ENCODE data around the gene DHX57.
"Not testable (repeated sequence)": the region's sequence is repeated elsewhere in the genome, so short reads cannot be mapped to it uniquely, and the experiment has no call there.

Gene DHX57

GRCh38 chr2:38795016-38795415, 80.7 kb downstream of the DHX57 start:
- DNase-seq, result peak; percentile 43

DNA sequence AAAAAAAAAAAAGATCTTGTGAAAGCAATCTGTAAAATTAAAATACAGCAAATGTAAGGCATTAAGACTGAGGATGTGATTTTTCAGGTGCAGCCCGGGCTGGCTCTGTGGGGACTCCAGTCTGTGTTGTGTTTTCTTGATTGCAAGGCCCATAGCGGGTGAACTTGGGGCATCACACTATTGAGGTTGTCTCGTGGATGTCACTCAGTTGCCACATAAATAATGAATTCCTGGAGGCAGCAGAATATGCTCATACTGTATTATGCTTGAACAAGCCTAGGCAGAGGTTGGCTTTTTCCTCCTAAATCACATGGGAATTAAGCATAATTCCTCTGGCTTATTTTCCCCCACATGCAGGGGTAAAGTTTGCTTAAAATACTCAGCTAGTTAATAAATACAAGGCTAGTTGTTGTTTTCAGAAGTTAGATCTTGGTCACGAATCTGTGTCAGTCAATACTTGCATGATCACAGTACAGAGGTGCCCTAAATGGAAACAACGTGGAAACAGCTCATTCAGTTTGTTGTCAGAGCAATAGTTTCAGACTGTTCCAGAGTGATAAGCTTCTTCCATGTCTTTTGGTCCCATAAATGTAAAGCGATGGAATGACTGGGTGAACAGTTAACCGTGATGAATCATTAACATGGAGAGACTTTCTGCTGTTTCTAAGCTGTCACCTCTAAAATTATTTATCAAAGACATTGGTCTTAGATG, 81.3 kb downstream of the DHX57 start:
- DNase-seq, result no peak

- DNase-seq, result no peak
Measured at GRCh38 chr2:38793511-38793910, 82.2 kb downstream of the DHX57 start.

DNA sequence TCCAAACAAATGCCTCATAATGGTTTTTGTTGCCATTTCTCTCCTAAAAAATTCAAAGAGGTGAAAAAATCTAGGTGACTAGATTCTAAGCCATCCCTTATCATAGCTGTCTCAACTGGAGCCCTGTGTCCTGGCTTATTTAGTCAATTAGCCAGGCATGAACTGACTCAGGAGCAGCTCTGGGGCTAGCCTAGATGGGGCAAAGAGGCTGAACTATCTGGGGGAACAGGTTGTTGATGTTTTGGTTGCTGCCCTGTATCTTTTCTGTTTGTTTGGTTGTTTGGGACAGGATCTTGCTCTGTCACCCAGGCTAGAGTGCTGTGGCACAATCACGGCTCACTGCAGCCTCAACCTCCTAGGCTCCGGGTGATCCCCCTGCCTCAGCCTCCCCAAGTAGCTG, 83.0 kb downstream of the DHX57 start:
- DNase-seq, result no peak

- not testable (repeated sequence) for DNase-seq
Measured at GRCh38 chr2:38792321-38792720, 83.4 kb downstream of the DHX57 start.

DNA sequence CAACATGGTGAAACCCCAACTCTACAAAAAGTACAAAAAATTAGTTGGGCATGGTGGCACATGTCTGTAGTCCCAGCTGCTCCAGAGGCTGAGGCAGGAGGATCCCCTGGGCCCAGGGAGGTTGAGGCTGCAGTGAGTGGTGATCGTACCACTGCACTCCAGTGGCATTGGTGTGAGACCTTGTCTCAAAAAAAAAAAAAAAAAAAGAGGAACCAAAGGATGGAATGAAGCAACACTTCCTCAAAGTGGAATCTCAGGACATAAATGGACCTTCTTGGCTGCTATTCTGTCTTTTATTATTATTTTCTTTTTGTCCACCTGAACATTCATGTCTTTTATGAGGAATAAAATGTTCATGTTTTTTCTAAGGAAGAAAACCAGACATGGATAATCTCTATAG, 84.0 kb downstream of the DHX57 start:
- DNase-seq, result peak; percentile 59

GRCh38 chr2:38789691-38790090, 86.0 kb downstream of the DHX57 start:
- DNase-seq, result no peak

GRCh38 chr2:38788306-38788705, 87.4 kb downstream of the DHX57 start:
- no peak for DNase-seq

DNA sequence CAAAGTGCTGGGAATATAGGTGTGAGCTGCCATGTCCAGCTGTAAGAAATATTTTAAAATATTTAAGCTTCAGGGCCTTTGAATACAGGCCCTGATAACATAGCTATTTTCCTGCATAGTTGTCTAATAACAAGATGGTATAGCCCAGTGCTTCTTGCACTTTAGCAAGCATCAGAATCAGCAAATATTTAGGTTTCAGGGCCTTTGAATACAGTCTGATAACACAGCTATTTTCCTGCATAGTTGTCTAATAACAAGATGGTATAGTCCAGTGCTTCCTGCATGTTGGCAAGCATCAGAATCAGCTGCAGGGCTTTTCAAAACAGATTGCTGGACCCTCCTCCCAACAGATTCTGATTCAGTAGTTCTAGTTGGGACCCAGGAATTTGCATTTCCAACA, 92.1 kb downstream of the DHX57 start:
- no peak for DNase-seq

DNA sequence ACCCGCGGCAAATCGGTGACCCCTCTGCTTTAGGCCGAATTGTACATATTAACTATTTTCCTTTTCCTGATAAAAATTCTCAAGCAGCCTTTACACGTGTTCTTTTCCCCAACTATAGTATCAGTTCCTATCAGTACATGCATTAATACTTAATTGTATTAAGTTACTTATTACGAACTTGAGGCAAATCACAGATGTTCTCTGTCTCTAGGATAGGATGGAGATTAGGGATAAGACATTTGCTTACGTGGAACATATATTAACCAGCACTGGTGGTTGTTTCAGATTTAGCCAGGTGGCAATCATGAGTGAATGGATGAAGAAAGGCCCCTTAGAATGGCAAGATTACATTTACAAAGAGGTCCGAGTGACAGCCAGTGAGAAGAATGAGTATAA, 97.0 kb downstream of the DHX57 start:
- no peak for DNase-seq

GRCh38 chr2:38776531-38776930, 99.2 kb downstream of the DHX57 start:
- DNase-seq, result no peak

GRCh38 chr2:38775921-38776225, 99.9 kb downstream of the DHX57 start:
- DNase-seq, result no peak

- DNase-seq, result no peak
Measured at GRCh38 chr2:38775097-38775920, 100.4 kb downstream of the DHX57 start.

GRCh38 chr2:38771632-38772031, 104.1 kb downstream of the DHX57 start:
- DNase-seq, result peak; percentile 6

GRCh38 chr2:38765551-38765950, 110.2 kb downstream of the DHX57 start:
- no peak for DNase-seq

DNA sequence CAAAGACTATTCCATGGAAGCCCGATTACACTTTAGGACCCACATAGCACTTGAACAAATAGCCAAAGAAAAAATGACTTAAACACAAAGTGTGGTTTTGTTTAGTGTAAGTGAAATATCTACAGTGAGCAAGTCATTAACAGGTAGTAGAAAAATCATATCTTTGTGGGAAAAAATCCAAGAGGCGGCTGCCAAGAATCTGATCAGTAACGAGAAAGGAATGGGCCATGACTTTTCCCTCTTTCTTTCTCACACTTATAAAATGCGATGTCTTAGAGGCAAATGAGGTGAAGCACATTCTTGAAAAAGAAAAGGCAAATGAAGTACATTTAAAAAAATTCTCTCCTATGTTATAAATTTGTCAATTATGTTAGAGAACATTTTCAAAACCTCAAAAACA, 110.6 kb downstream of the DHX57 start:
- DNase-seq, result no peak

DNA sequence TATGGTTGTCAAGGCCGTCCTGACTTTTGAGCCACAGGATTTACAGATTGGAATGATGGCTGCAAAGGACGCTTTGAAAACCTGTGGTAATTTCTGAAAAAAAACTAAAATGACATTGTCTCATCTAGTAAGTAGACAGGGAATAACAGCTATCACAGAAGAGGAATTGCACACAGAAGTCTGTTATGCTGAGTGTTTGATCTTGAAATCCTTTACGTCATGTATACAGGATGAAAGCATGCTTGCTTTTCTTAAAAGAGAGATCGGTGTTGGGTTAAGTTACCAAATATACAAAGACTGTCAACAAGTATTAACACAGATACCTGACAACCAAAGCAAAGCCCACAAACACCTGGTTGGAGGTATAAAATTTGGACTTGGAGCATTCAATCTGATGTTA, 112.0 kb downstream of the DHX57 start:
- DNase-seq, result no peak

DNA sequence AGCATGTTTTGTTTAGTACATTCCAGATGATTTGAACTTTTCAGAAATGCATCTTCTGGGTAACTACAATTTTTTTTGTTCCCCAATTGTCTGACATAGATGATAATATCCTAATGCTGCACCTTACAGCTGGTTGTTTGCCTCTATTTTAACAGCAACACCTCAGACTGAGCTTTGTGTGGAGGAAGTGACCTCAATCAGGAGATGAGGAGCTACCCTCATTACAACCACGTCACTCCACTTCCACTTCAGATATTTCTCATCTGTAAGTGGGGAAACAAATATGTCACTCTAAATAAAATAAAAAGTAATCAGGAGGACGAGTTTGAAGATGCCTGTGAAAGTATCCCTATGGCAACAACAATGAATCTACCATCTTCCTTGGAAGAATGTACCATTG, 112.5 kb downstream of the DHX57 start:
- peak; percentile 33 for DNase-seq

- not testable (repeated sequence) for DNase-seq
Measured at GRCh38 chr2:38755891-38756290, 119.8 kb downstream of the DHX57 start.

GRCh38 chr2:38754506-38754905, 121.2 kb downstream of the DHX57 start:
- DNase-seq, result peak; percentile 52

DNA sequence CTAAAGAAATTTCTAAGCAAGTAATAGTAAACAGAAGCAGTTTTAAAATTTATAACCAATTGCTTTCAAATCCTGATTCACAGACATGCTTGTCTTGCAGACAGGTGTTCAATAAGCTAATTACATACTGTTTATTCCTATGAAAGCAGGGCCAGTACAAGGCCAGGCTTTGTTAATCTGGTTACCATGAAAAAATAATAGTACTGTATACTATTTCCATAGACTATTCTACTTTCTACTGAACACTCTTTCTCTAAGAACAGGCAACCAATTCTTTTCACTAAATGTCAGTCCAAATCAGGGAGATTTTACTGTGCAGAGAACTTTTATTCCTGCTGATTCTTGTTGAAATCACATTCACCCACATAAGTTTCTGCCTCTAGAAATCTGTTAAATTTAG, 121.7 kb downstream of the DHX57 start:
- no peak for DNase-seq

GRCh38 chr2:38751596-38752410, 123.9 kb downstream of the DHX57 start:
- peak; percentile 6 for DNase-seq

DNA sequence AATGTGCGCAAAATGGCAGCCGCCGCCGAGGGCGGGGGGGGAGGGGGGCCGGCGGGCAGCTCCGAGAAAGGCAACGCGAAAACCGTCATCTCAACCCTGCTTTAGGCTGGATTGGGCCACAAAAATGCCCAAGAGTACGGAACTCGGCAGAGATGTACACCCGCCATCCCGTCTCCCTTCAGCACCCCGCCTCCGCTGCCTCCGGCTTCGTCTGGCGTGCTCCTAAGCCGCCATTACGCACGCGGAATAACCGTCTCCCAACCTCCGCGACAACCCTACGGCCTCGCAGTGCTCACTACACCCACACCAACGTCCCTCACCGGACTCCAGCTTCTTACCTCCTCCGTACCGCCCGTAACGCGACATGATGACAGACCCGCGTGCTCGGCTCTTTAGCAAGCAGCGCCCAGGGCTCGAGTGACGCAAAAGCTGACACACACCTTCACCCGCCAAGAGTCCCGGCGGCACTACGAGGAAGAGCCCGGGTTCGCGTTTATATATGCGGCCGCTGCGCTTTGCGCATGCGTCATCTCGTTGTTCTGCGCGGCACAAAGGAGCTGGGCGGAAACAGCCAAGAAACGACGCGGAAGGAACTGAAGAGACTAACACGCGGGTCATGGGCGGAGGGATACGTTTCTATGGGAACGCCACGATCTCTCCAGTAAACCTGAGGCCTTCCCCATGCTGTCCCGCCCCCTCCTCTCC, 124.7 kb downstream of the DHX57 start, which contains the start of gene SRSF7:
TSS of gene SRSF7 (minus strand) at position 471 of the 705 bp plus-strand sequence. CDS start at position 366, 105 bp downstream.
- DNase-seq, result peak; percentile 98

Data from inflammatory macrophage treated with lipopolysaccharide for 4 hours (primary cell).